MCF 10A (cell line): Measurements from ENCODE around the gene SF3B2. TPM values are rescaled to one million over a fixed set of nuclear protein-coding genes. Genes with fewer than 3 reads are reported as not detected.

Experiments used
- BruUV-seq: library from RNA; stranded (reverse); fragments of 400-500 nt; replicated peaks from 2 replicates; lab custom pipeline; 2021; lab: Mats Ljungman, UMichigan
- CTCF ChIA-PET: fragments of 300-600 bp; sonication (Branson Sonifier 250); formaldehyde crosslinking; extraction: SDS; loops from one replicate; lab custom pipeline; 2021; ENCODE audit warnings: antibody characterized with exemption, inconsistent platforms; lab: Yijun Ruan, JAX
- POLR2A ChIA-PET: fragments of 300-600, 350-650 bp; sonication (Branson Sonifier 250); formaldehyde crosslinking; extraction: SDS; loops from one replicate; lab custom pipeline; 2020; ENCODE audit warnings: antibody characterized with exemption, inconsistent platforms; lab: Yijun Ruan, JAX
- DNase-seq: peaks from one replicate; pipeline ENCODE4 v3.0.0-alpha.2; 2018; ENCODE audit not compliant: unreplicated experiment
- H3K27ac Mint-ChIP-seq: one replicate; pipeline ENCODE4 v1.8.0; 2022; ENCODE audit warnings: mild to moderate bottlenecking, low read depth, mixed read lengths; ENCODE audit not compliant: unreplicated experiment
- H3K27me3 Mint-ChIP-seq: one replicate; pipeline ENCODE4 v1.8.0; 2022; ENCODE audit warnings: mixed read lengths; ENCODE audit not compliant: insufficient read depth, unreplicated experiment
- H3K36me3 Mint-ChIP-seq: one replicate; pipeline ENCODE4 v1.8.0; 2022; ENCODE audit warnings: mild to moderate bottlenecking, moderate library complexity, mixed read lengths; ENCODE audit not compliant: insufficient read depth, unreplicated experiment
- H3K4me1 Mint-ChIP-seq: one replicate; pipeline ENCODE4 v1.8.0; 2022; ENCODE audit warnings: mixed read lengths; ENCODE audit not compliant: insufficient read depth, unreplicated experiment
- H3K4me3 Mint-ChIP-seq: one replicate; pipeline ENCODE4 v1.8.0; 2022; ENCODE audit warnings: mild to moderate bottlenecking, moderate library complexity, mixed read lengths; ENCODE audit not compliant: unreplicated experiment
- H3K9me3 Mint-ChIP-seq: one replicate; pipeline ENCODE4 v1.8.0; 2022; ENCODE audit warnings: mixed read lengths; ENCODE audit not compliant: unreplicated experiment
- CTCF ChIP-seq: fragments of 200-600 bp; IDR thresholded peaks from one replicate; pipeline ENCODE4 v1.8.0; 2022; ENCODE audit warnings: antibody characterized with exemption, mild to moderate bottlenecking; ENCODE audit not compliant: unreplicated experiment
- intact Hi-C: fragments of 100-400 bp; cut with micrococcal nuclease; formaldehyde crosslinking; loops from 2 replicates; pipeline ENCODE4 v1.14.1; 2022
- total RNA-seq: library from RNA; stranded (reverse); gene quantifications from 2 replicates; pipeline ENCODE4 v1.2.3, GENCODE V29; 2022

Gene SF3B2
- total RNA-seq, 1 experiment from 2014 or later = 241 TPM

GRCh38 chr11:66066751-66067150, 14.6 kb downstream of the SF3B2 start:
- ChIA-PET CTCF (interaction anchor here (0.8 to 3.8 kb wide), 5 partner anchors 8 to 179 kb away, joined by 3 to 75 read pairs (median 16); partner anchors contain the start of gene SF3B2), POLR2A (interaction anchor here (1.6 kb wide), 1 partner anchor 14 kb away, joined by 7 read pairs; the partner anchor contains the start of gene SF3B2)
- TF ChIP-seq CTCF = no peak
- BruUV-seq = no TSS peak
- peaks cover 71% of the 10 kb centered on the region for H3K36me3 Mint-ChIP-seq
- intact Hi-C loops = no loop called here
- no peaks in the 10 kb centered on the region for H3K27me3 Mint-ChIP-seq
- DNase-seq = no peak
- peaks cover 40% of the 10 kb centered on the region for H3K4me1 Mint-ChIP-seq
- H3K4me3 Mint-ChIP-seq = no peak overlapping the region
- no peak overlapping the region for H3K27ac Mint-ChIP-seq
- no peaks in the 10 kb centered on the region for H3K9me3 Mint-ChIP-seq

- H3K36me3 Mint-ChIP-seq = peaks cover 62% of the 10 kb centered on the region
Measured at GRCh38 chr11:66067640-66068039, 15.5 kb downstream of the SF3B2 start.

DNA sequence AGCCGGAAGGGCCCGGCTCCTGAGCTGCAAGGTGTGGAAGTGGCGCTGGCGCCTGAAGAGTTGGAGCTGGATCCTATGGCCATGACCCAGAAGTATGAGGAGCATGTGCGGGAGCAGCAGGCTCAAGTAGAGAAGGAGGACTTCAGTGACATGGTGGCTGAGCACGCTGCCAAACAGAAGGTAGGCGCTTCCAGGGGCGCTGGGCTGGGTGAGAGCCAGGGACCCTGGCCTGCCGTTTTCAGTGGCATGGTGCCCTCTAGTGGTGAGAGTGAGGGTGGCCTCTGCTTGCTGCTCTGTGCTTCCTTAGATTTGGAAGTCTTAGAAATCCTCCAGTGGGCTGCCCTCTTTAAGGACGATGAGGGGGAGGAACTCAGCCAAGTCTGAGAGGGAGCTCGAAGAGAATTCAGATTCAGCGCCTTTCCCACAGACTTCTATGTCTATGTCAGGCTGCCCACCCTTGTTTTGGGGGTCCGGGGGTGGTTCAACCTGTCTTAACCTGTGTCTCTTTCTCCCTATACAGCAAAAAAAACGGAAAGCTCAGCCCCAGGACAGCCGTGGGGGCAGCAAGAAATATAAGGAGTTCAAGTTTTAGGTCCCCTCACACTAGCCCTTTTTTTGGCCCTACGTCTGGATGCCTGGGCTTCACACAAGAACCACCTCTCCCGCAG, 16.1 kb downstream of the SF3B2 start:
- ChIA-PET POLR2A (interaction anchor here (1.1 to 5.0 kb wide), 3 partner anchors 14 to 45 kb away, joined by 3 to 69 read pairs (median 3); partner anchors contain the start of gene SF3B2), CTCF (interaction anchor here (0.6 to 3.8 kb wide), 39 partner anchors 9 to 736 kb away, joined by 3 to 75 read pairs (median 4); partner anchors contain the start of genes CST6, SF3B2 and YIF1A)
- H3K4me3 Mint-ChIP-seq = no peak overlapping the region
- peak; percentile 87 for TF ChIP-seq CTCF
- DNase-seq = peak; percentile 70
- TSS peak; percentile 75 for BruUV-seq
- peaks cover 56% of the 10 kb centered on the region for H3K36me3 Mint-ChIP-seq
- peaks cover 51% of the 10 kb centered on the region for H3K4me1 Mint-ChIP-seq
- H3K27ac Mint-ChIP-seq = peak overlapping the region; percentile 83
- H3K27me3 Mint-ChIP-seq = no peaks in the 10 kb centered on the region
- intact Hi-C loops = loop anchor here (1.0 kb wide), 1 partner anchor 190 kb away; no protein-coding TSS in a partner anchor
- H3K9me3 Mint-ChIP-seq = no peaks in the 10 kb centered on the region

More at GRCh38 chr11:66067640-66068039, 15.5 kb downstream of the SF3B2 start:
- Mint-ChIP-seq H3K27ac (no peak overlapping the region), H3K9me3 (no peaks in the 10 kb centered on the region), H3K4me3 (no peak overlapping the region), H3K27me3 (no peaks in the 10 kb centered on the region), H3K4me1 (peaks cover 49% of the 10 kb centered on the region)
- no peak for TF ChIP-seq CTCF
- intact Hi-C loops = loop anchor here (1.0 kb wide), 1 partner anchor 191 kb away; no protein-coding TSS in a partner anchor
- no TSS peak for BruUV-seq
- no peak for DNase-seq
- ChIA-PET POLR2A (interaction anchor here (1.1 to 5.0 kb wide), 2 partner anchors 14 to 45 kb away, joined by 3 to 69 read pairs; partner anchors contain the start of gene SF3B2), CTCF (interaction anchor here (0.5 to 3.8 kb wide), 26 partner anchors 9 to 582 kb away, joined by 3 to 75 read pairs (median 4); partner anchors contain the start of gene SF3B2)
